Measurements from ENCODE around the gene PARP14.

- TF ChIP-seq EZH2phosphoT487 (IDR thresholded peaks at IDR 0.05; ENCODE audit: low read depth), result no peak
- TF ChIP-seq CTCF (IDR thresholded peaks at IDR 0.05; ENCODE audit: low read depth, low read length), result no peak
Measured at GRCh38 chr3:122743581-122744120, 63.0 kb downstream of the PARP14 start.

Data from OCI-LY3 (cell line).